Mucosa of gallbladder (tissue), 1 donor: ENCODE measurements around the gene KRT12. TPM values are rescaled to one million over a fixed set of nuclear protein-coding genes. Genes with fewer than 3 reads are reported as not detected.

Source experiments
- DNase-seq: peaks from one replicate; pipeline ENCODE4 v3.0.0-alpha.2; 2020; ENCODE audit warnings: low spot score
- total RNA-seq: library from RNA; stranded (reverse); gene quantifications from one replicate; pipeline ENCODE4 v1.2.1, GENCODE V29; 2021
- donor health status: DM: no; HTN: no; CAD: no.

Gene KRT12
- total RNA-seq, 1 donor from 2014 or later, result not detected

DNA sequence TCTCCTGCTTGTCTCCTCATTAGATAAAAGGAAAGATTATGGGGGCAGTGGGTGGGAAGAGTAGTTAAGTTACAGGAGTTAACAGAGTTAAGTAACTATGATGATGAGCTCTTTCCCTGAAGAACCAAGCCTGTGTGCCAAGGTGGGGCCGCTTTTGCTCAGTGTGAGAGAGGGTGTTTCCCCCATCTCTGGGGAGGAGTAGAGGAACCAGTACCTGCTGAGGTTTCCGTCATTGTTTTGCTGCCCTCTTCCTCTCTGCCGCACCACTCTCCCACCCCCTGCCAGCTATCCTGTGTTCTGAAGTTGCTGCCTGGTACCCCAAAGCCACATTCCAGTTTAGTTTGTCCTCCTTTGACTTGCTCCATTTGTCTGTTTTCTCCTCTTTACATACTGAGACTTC is 23.8 kb downstream of the KRT12 start:
- no peak for DNase-seq

DNA sequence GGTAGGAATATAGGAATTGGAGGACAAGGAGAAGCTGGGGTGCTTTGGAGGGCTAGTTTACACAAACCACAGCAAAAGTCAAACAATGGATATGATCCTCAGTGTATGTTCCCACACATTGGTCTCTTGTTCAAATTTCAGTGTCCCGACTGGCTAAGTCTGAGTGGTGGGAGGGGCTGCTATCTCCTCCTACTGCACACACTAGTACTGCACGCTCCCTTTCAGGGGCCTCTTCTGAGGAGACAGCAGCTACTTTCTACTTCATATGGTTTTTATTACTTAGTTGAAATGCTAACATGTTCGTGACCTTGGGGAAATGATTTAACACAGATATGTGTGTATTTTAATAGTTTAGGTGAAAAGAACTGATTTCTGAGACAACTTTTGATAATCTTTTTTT is 25.8 kb downstream of the KRT12 start:
- no peak for DNase-seq

DNA sequence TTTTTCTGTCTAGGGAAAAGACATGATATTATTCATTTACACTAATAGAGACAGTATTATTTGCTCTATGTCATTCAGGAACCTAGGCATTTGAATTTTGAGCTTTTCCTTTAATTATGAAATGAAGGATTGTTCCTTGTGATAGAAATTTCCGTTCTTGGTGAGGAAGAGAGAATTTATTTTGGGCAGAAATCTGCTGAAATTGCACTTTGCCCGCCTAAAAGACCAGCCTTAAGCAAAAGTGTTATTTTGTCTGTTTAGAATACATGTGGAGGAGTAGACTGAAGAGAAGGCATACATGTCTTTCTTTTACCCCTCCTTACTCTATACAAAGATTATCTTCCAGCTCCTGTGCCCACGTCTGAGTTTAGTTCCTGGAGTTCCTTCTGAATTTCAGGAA is 27.8 kb downstream of the KRT12 start:
- no peak for DNase-seq

DNA sequence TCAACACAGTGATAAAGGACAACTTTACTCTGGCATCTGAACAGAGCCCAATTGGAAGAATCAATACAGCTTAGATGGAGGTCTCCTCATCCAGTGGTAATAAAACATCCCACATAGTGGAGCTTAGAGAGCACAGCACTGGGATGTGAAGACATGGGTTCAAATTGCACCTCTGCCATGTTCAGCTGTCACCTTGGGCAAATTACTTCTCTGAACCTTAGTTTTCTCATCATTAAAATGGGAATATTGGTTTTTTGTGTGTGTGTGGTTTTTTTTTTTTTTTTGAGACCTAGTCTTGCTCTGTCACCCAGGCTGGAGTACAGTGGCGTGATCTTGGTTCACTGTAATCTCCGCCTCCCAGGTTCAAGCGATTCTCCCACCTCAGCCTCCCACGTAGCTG is 31.0 kb downstream of the KRT12 start:
- DNase-seq, result no peak

DNA sequence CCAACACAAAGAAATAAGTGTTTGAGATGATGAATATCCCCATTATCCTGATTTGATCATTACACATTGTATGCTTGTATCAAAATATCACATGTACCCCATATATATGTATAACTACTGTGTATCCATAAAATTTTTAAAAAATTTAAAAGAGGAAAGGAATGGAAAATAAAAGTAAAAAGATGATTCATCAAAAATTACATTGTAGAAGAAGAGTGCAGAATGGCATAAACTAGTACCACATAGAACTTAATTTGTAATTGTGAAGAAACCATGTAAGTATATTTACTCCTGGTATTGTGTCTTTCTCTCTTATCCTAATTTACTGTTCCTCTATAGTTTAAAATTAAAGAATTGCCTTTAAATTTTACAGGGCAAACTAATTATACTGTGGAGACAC is 33.1 kb downstream of the KRT12 start:
- DNase-seq, result no peak

DNA sequence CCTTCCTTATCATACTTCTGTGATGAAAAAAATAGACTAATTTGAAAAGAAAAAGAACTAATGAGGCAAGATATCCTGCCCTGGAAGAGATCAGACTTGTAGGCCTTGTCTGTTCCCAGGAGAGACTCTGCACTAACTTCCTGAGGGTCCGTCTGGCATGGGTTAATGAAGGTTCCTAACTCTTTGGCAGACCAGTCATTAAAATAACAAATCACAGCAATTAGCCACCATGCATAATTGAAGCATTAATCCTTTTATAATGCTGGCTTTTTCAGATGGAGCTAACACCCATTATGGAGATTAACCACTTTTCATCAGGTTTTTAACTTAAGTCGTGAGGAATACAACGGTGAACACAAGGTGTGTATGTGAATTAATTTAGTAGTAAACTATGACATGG is 34.2 kb downstream of the KRT12 start:
- DNase-seq, result no peak

DNA sequence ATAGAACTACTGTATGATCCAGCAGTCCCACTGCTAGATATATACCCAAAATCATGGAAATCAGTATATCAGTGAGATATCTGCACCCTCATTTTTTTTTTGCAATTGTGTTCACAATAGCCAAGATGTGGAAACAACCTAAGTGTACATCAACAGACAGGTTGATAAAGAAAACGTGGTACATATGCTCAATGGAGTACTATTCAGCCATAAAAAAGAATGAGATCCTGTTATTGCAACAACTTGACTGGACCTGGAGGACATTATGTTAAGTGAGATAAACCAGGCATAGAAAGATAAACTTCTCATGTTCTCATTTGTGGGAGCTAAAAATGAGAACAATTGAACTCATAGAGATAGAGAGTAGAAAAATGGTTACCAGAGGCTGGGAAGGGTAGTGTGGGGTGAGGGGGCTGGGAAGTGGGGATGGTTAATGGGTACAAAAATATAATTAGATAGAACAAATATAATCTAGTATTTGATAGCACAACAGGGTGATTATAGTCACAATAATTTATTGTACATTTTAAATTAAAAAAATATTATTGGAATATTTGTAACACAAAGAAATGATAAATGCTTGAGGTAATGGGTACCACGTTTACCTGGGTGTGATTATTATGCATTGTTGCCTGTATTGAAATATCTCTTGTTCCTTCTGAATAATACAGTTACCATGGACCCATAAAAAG is 36.8 kb downstream of the KRT12 start:
- no peak for DNase-seq

DNA sequence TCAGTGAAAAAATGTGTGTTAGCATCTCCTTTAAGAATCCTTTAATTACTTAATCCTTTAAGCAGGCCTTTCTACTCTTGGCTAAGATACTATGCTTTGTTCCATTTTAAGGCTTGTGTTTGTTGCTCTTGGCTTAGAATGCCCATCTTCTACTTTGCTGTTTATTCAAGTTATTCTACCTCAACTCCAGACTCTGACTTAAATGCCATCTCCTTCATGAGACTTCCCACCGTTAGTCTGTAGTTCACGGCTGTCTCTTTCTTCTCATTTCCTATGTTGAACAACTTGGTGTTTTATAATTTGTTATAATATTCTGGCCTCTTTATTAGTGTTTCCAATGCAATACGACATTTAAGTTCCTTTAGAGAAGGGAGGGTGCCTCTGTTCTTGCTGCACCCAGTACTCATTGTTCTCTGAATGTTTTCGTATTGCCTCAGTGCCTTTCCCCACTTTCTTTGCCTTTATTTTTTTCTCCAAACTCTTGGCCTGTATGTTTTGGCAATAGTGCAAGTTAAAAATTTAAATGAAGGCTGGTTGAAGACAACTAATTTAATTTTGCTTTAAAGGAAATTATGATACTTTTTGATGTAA is 38.5 kb downstream of the KRT12 start:
- DNase-seq, result no peak

DNA sequence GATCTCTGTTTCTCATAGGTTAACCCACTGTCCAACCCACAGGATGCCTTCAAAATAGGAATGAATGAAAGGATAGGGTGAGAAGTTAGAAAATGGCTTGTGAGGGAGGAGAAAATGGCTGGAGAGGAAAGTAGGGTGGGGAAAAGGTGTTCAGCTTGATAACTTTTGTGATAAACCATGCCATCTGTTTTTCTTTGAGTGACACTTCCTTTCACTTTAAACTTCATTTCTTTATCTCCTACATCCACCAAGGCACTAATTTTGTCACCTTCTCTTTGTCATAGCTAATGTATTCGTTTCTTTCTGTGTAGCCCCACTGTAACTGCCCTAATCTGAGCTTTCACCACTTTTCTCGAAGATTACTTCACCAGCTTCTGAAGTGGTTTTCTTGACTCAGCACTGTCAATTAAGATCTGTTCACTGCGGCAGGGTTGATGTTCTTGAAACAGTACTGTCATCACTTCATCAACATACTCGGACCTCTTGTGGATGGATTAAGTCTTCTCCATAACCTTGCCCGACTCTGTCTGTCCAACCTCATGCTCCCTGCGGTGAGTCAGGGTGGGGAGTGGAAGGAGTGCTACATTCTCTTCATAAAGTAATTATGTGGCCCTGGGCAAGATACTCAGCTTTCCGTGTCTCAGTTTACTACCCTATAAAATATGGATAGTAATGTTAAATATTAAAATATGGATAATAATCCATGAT is 39.1 kb downstream of the KRT12 start:
- DNase-seq, result no peak

DNA sequence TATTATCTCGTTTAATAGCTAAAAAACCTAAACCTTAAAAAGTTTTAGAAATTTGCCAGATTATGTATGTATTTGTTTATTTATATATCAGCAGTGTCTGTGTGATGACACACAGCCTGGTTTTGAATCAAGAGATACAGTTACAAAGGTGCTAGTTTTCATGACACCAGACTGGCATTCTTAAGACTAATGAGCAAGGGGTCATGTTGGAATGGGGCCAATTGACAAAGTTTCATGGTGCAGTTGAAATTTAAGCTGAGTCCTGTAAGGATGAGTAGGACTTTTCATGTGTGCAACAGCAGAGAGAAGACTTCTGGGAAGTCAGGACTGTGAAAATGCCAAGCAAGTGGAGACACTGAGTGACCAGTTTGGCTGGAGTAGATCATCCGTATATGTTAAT is 41.4 kb downstream of the KRT12 start:
- no peak for DNase-seq

DNA sequence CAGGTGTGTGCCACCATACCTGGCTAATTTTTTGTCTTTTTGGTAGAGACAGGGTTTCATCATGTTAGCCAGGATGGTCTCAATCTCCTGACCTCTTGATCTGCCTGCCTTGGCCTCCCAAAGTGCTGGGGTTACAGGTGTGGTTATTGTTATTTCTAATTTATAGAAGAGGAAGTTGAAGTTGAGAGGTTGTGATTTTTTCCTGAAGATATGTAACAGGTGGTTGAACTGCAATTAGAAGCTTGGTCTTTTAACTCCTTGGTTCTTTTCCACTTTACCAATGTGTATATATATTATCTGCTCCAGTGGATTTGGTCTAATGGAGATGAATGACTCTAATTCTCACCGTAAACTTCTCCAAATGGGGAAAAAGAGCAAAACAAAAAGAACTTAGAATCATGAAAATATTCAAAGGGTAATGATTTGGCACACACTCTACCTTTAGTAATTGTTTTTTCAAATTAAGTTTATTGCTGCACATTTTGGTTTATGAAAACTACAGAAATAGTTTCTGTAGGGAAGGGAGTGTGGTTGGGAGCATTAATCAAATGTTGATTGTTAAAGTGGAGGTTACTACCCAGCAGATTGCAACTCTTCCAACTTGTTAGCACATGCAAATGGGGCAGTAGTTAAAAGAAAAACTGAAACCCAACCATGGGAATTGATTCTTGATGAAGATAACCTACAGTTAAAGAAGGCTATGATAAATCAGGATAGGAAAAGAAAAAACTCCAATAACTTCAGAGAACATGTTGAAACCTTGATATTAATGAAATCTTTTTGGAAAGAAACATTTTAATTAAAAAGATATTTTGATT is 42.8 kb downstream of the KRT12 start:
- no peak for DNase-seq

DNA sequence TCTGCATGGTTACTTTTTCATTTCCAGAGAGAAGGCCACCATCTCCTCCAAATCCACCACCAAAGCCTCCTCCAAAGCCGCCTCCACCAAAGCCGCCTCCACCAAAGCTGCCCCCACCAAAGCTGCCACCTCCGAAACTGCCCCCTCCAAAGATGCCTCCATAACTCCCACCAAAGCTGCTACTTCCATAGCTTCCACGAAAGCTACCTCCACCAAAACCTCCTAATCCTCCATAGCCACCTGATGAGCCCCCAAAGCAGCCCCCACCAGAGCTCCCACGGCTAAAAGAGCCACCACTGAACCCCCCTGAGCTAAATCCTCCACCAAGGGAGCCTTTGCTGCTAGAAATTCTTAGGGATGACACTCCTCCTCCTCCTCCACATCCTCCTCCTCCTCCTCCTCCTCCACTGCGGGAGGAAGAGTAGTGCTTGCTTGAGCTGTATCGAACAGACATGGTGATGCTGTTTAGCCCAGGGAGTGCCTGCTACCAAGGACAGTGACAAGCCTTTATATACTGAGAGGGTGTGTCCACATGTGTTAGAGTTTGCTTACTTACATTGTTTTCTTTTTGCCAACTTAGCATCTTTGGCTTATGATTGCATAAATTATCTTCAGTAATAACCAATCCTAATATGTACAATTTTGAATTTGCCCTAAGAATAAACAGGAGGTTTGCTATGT is 44.8 kb downstream of the KRT12 start, which contains the start of gene KRT10:
KRT10 (minus strand) TSS at position 483 of the 681 bp plus-strand sequence; CDS start at position 454, 29 bp downstream.
- DNase-seq, result no peak

DNA sequence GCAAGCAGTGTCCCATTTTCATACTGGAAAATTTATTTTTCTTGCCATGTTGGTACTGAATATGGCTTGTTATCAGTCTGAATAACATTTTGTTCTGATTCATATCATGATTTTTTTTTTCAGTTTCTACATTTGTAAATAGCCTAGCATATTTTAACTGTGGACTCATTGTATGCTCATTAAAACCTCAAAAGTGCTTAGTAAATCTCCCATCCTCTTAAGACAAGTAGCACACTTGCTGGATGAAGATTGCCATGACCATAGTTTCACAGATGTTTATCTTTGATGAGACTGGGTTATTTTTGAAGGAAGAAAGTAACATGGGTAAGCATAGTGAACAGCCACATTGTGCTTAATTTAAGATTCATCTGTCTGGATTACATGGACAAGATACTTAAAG is 45.5 kb downstream of the KRT12 start:
- no peak for DNase-seq

DNA sequence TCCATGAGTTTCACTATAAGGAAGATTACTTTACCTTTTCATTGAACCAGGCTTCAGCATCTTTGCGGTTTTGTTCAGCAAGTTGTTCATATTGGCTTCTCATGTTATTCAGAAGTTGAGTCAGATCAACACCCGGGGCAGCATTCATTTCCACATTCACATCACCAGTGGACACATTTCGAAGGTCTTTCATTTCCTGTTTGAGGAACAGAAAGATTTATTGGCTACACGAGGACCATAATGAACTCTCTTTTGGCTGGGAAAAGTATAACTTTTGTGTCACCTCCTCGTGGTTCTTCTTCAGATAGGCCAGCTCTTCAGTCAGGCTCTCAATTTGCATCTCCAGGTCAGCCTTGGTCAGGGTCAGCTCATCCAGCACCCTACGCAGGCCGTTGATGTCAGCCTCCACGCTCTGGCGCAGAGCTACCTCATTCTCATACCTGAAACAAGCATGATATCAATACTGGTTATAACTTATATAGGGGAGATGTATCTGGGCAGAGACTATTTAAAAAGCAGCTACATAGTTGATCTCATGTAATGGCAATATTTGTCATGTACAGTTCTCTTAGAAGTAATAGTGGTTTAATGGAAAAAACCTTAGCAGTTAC is 46.7 kb downstream of the KRT12 start:
- no peak for DNase-seq

DNA sequence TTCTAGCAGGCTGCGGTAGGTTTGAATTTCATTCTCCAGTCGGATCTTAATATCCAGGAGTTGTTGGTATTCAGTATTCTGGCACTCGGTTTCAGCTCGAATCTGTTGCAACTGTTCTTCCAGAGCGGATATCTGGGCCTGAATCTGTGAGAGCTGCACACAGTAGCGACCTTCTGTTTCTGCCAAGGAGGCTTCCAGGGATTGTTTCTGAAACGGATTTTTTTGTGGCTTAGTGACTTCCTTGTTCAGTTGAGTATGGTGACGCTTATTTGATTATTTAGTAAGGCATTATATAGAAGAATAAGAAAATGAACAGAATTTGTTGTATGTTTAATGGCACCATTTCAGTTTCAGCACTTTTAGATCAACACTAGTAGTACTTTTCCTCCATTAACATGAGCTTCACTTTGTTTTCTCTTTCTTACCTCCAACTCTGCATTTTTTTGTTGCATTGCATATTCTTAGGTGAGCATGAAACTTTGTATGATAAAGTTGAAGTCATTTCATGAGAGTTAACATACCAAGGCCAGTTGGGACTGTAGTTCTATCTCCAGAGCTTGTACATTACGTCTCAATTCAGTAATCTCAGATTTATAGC is 47.4 kb downstream of the KRT12 start:
- no peak for DNase-seq

DNA sequence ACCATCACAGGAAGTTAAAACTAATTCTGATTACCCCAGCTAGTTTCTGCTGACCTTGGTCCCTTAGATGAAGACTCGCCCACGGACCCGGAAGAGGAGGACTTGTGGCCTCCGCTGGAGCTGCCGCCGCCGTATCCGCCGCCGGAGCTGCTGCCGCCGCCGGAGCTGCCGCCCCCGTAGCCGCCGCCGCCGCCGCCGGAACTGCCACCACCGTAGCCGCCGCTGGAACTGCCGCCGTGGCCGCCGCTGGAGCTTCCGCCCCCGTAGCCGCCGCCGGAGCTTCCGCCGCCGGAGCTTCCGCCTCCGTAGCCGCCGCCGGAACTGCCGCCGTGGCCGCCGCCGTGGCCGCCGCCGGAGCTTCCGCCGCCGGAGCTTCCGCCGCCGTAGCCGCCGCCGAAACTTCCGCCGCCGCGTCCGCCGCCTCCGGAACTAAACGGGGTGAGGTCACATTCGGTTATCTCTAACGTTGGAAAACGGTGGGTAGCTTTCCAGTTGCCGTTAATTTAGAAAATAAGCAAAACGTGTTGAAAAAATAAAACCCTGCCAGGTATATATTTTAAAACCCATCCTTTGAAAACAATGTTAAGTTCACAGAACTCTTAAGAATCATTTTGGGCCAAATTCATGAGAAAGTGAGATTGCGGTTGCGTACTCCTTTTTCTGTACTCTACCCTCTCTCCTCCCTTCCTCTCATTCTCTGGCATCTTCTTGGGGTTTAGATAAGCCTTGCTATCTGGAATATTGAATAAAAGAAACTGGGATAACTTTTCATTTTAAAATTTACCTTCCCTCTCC is 48.1 kb downstream of the KRT12 start:
- DNase-seq, result peak; percentile 74

DNA sequence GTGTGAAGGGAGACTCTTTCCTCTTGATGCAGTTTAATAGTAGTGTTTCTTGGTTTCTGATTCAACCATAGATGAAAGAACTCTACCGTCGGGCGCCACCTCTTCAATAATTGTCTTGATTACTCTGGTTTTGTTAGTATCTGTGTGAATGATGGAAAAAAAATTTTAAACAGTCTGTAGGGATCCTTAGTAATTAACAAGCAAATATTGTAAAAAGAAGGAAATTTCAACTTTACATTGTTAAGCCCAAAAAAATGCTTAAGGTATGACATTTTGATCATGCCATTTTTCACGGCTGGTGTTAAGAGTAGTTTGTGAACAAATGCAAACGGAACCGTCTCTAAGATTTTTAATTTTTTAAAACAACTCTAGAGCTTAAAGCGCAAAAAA is 48.7 kb downstream of the KRT12 start:
- DNase-seq, result no peak

DNA sequence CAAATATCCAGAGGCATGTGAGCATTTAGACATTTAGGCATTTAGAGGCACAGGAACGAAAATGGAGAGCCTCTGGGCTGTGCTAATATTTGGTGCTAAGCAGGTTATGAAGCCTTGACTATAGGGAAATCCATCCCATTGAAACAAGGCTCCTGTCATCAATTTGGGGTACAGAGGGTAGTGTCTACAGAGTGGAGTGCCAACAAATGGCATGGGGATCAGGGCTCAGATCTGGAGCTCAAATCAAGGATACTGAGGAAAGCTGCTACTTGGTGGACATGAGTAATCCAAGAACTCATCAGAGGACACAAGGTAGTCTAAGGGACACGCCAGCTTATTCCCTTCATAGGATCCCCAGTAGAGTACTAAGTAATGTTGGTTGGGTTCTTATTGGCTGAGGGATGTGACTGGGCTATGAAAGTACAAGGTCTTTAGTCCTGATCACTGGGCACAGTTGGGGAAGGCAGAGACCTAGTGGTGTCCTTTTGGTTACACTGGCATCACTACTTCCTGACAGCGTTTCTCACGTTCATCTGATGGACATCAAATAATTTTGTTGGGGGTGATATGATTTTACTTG is 49.8 kb downstream of the KRT12 start:
- no peak for DNase-seq

DNA sequence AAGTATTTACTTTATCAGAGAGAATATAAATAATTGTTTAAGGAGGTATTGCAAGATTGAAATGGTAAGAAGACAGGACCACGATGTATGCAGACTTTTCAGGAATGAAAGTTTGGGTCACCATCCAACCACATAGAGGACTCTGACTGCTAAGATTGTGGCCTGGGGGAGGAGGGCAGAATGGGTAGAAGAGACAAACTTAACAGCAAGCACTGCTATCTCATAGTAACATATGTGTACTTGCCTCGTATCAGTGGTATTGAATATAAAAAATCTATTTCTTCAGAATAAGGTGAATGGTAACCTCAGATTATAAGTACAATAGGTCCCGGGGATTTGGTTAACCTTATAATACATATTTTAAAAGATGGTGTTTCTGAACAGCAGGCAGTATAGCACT is 50.5 kb downstream of the KRT12 start:
- DNase-seq, result no peak

DNA sequence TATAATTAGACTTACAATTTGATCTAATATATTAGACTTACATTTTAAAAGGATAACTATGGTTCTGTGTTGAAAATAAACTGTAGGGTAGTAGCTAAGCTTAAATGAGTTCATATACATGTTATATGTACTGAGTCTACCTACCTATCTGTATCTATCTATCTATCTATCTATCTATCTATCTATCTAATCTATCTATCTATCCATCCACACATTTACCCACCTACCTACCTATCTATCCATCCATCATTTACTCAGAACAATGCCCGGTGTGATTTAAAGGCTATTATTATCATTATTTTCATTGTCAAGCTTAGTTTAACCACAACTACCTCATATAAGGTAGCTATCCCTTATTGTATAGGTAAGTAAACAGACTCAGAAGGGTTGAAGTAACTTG is 51.6 kb downstream of the KRT12 start:
- DNase-seq, result no peak
